B cell (primary cell): ENCODE data around the gene CDHR1. TPM values are rescaled to one million over a fixed set of nuclear protein-coding genes. Genes with fewer than 3 reads are reported as not detected.

ENCODE experiments used
- ATAC-seq: fragments of 200-7000 bp; cut with Tn5 transposase; one replicate; pipeline ENCODE4 v1.10.0; 2021; ENCODE audit warnings: low read depth, mild to moderate bottlenecking, moderate number of reproducible peaks, moderate library complexity
- CTCF ChIA-PET: fragments of 350-600 bp; sonication (Branson Sonifier 250); formaldehyde crosslinking; loops from one replicate; lab custom pipeline; 2021; ENCODE audit warnings: antibody characterized with exemption, inconsistent platforms; lab: Charles Lee
- POLR2A ChIA-PET: fragments of 350-600 bp; sonication (Branson Sonifier 250); formaldehyde crosslinking; loops from one replicate; lab custom pipeline; 2021; ENCODE audit warnings: antibody characterized with exemption; lab: Charles Lee
- DNase-seq: peaks from one replicate; pipeline ENCODE4 v3.0.0; 2013
- H2AFZ ChIP-seq: 2 replicates; pipeline ENCODE4 v1.6.1; 2012; ENCODE audit warnings: mild to moderate bottlenecking, low read depth, low read length; ENCODE audit not compliant: insufficient read depth, poor library complexity, severe bottlenecking
- H3K27ac ChIP-seq, 2 donors: 1 replicate in 1 of 2; 2 replicates in 1 of 2; pipeline ENCODE4 v1.5.1; 2012 to 2013; ENCODE audit warnings: low read length in 2 of 2, mild to moderate bottlenecking in 2 of 2, moderate library complexity in 1 of 2
- H3K27me3 ChIP-seq, 4 experiments: fragments of 200-600 bp in 1 of 4; sonication (generic) in 1 of 4; replicated peaks in 1 of 4; 1 replicate in 2 of 4; 2 replicates in 2 of 4; pipeline versions ENCODE4 v1.6.1 to v1.7.0; 2013 to 2016; ENCODE audit warnings: low read length in 3 of 4, mild to moderate bottlenecking in 2 of 4, mixed read lengths in 1 of 4, moderate library complexity in 1 of 4; ENCODE audit not compliant: insufficient read depth in 4 of 4, control insufficient read depth in 3 of 4; ENCODE audit errors: control extremely low read depth in 1 of 4
- H3K36me3 ChIP-seq, 2 experiments: replicated peaks in 1 of 2; 1 replicate in 1 of 2; 2 replicates in 1 of 2; pipeline versions ENCODE4 v1.6.1 to v1.7.1; 2013; ENCODE audit warnings: low read length in 1 of 2; ENCODE audit not compliant: insufficient read depth in 2 of 2, control insufficient read depth in 1 of 2; ENCODE audit errors: control extremely low read depth in 1 of 2, extremely low read depth in 1 of 2
- H3K4me1 ChIP-seq, 2 donors: fragments of 200-600 bp in 1 of 2; sonication (generic) in 1 of 2; 1 replicate in 1 of 2; 2 replicates in 1 of 2; pipeline versions ENCODE4 v1.5.1 to v1.6.1; 2013 to 2017; ENCODE audit warnings: low read length in 2 of 2; ENCODE audit not compliant: control insufficient read depth in 2 of 2, insufficient read depth in 2 of 2
- H3K4me2 ChIP-seq: replicated peaks from 2 replicates; pipeline ENCODE3; 2012; ENCODE audit warnings: mild to moderate bottlenecking, low read depth, low read length; ENCODE audit not compliant: poor library complexity, severe bottlenecking
- H3K4me3 ChIP-seq, 5 experiments: fragments of 200-600 bp in 1 of 5; sonication (generic) in 1 of 5; 1 replicate in 3 of 5; 2 replicates in 2 of 5; pipeline versions ENCODE4 v1.5.1 to v1.7.0; 2011 to 2016; ENCODE audit warnings: low read length in 4 of 5, mild to moderate bottlenecking in 4 of 5, low read depth in 2 of 5, control low read depth in 1 of 5, moderate library complexity in 1 of 5; ENCODE audit not compliant: insufficient read depth in 1 of 5; ENCODE audit errors: control extremely low read depth in 1 of 5, extremely low read depth in 1 of 5
- H3K79me2 ChIP-seq: fragments of 200-600 bp; sonication (generic); one replicate; pipeline ENCODE4 v1.6.0; 2016; ENCODE audit warnings: low read length; ENCODE audit not compliant: control insufficient read depth, insufficient read depth
- H3K9ac ChIP-seq: fragments of 200-600 bp; sonication (generic); 2 replicates; pipeline ENCODE4 v1.6.1; 2017; ENCODE audit warnings: mild to moderate bottlenecking, low read length, moderate library complexity
- H3K9me3 ChIP-seq, 3 donors: one replicate each; pipeline versions ENCODE4 v1.6.1 to v1.7.1; 2013; ENCODE audit warnings: low read length in 2 of 3; ENCODE audit not compliant: control insufficient read depth in 2 of 3, insufficient read depth in 1 of 3; ENCODE audit errors: control extremely low read depth in 1 of 3
- H4K20me1 ChIP-seq: 2 replicates; pipeline ENCODE4 v1.6.0; 2012; ENCODE audit warnings: mild to moderate bottlenecking, low read length; ENCODE audit not compliant: insufficient read depth, control insufficient read depth, poor library complexity, severe bottlenecking
- H3K27ac Mint-ChIP-seq: one replicate; pipeline ENCODE4 v1.8.0; 2021; ENCODE audit warnings: mixed read lengths
- H3K27me3 Mint-ChIP-seq: one replicate; pipeline ENCODE4 v1.8.0; 2021; ENCODE audit warnings: mixed read lengths
- H3K4me1 Mint-ChIP-seq: one replicate; pipeline ENCODE4 v1.8.0; 2021; ENCODE audit warnings: mixed read lengths
- H3K4me3 Mint-ChIP-seq: one replicate; pipeline ENCODE4 v1.8.0; 2021; ENCODE audit warnings: mixed read lengths
- H3K9me3 Mint-ChIP-seq: one replicate; pipeline ENCODE4 v1.8.0; 2022; ENCODE audit warnings: mixed read lengths; ENCODE audit not compliant: insufficient read depth
- EZH2 ChIP-seq: IDR thresholded peaks from 2 replicates; pipeline ENCODE4 v1.6.1; 2012; ENCODE audit warnings: borderline replicate concordance, low read depth, mild to moderate bottlenecking, moderate library complexity, low read length; ENCODE audit not compliant: insufficient read depth, poor library complexity, severe bottlenecking
- WGBS: methylation state at CpG from one replicate; pipeline ENCODE4 v1.1.5; 2013; ENCODE audit warnings: missing lambda C conversion rate; ENCODE audit not compliant: insufficient coverage; 5-methylcytosine and 5-hydroxymethylcytosine counted together
- intact Hi-C: fragments of 100-400 bp; cut with micrococcal nuclease; formaldehyde crosslinking; loops from one replicate; pipeline ENCODE4 v1.10.0; 2022
- polyA plus RNA-seq: library from polyadenylated mRNA; depleted of rRNA; stranded (reverse); fragments of >200 nt; gene quantifications from 2 replicates; pipeline ENCODE4 v1.2.3, GENCODE V29; 2012
- total RNA-seq, 2 donors: library from RNA; stranded (reverse); fragments of 120-200 nt in 1 of 2; gene quantifications; 1 replicate in 1 of 2; 2 replicates in 1 of 2; pipeline versions ENCODE4 v1.2.3 to v1.2.4, GENCODE V29; 2013 to 2022
- TF ChIP-seq, protein P1 (sequence below): fragments of 200-600 bp; IDR thresholded peaks from one replicate; pipeline ENCODE4 v1.8.0; 2022; ENCODE audit warnings: antibody characterized with exemption, mild to moderate bottlenecking

CDHR1 gene
- total and polyA plus RNA-seq, 2 donors (not counting 1 experiment from before 2014, with no cell fraction given), result 0.31 to 1.7 TPM

DNA sequence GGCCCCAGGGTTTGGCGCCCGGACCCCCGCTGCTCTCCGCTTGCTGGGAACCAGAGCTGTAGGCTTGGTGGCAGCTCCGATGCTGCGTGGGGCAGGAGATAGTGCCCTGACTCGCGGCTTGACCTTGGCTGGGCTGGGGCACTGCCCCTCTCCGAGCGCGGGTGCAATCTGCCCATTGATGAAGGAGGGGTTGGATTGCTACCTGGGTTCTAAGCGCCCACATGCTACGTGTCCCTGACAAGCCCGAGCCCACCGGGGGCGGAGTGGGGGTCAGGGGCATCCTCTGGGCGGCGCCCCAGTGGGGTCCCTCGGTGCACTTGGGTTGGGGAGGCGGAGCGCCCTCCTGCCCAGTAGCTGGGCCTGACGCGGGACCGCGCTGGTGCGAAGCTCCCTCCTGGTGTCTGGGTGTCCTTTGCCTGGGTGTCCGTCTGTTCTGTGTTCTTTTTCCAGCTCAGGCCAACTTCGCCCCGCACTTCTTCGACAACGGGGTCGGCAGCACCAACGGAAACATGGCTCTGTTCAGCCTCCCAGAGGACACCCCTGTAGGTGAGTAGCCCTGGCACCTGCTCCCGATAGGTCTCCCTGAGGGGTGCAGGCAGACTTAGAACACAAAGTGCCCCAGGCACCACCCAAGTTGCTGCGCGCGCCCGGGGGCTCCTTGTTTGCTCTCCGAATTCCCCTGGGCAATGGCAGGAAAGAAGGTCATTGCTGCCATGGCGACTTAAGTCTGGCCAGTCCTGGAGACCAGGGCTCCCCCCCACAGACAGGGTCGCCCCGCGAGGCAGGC is 900 bp downstream of the CDHR1 start:
- no peak overlapping the region for H3K27ac Mint-ChIP-seq
- Histone ChIP-seq H3K4me2 (peak overlapping the region; percentile 87), H3K27me3 (peaks cover 0 to 49% (median 24%) of the 10 kb centered on the region in 4 experiments), H3K27ac (no peak overlapping the region), H3K79me2 (no peaks in the 10 kb centered on the region), H3K9ac (peak overlapping the region; percentile 56), H3K4me1 (peaks cover 14 to 15% of the 10 kb centered on the region in 2 donors), H3K4me3 (peak overlapping the region in 3 of 5 experiments; percentile 34 to 51 (median 46)), H2AFZ (peak overlapping the region; percentile 72), H3K9me3 (peaks cover 0 to 5% (median 0%) of the 10 kb centered on the region in 3 donors), H3K36me3 (no peaks in the 10 kb centered on the region), H4K20me1 (no peaks in the 10 kb centered on the region)
- ChIA-PET POLR2A (interaction anchor here (0.6 kb wide), 2 partner anchors 16 to 21 kb away, joined by 3 to 12 read pairs; no protein-coding TSS in a partner anchor), CTCF (interaction anchor here (1.4 to 1.8 kb wide), 2 partner anchors 39 to 47 kb away, joined by 4 to 7 read pairs; no protein-coding TSS in a partner anchor)
- DNase-seq, result no peak
- peak overlapping the region; percentile 78 for H3K4me3 Mint-ChIP-seq
- ATAC-seq, result no peak
- H3K27me3 Mint-ChIP-seq, result peaks cover 44% of the 10 kb centered on the region
- no peak for TF ChIP-seq EZH2
- TF ChIP-seq, protein P1, sequence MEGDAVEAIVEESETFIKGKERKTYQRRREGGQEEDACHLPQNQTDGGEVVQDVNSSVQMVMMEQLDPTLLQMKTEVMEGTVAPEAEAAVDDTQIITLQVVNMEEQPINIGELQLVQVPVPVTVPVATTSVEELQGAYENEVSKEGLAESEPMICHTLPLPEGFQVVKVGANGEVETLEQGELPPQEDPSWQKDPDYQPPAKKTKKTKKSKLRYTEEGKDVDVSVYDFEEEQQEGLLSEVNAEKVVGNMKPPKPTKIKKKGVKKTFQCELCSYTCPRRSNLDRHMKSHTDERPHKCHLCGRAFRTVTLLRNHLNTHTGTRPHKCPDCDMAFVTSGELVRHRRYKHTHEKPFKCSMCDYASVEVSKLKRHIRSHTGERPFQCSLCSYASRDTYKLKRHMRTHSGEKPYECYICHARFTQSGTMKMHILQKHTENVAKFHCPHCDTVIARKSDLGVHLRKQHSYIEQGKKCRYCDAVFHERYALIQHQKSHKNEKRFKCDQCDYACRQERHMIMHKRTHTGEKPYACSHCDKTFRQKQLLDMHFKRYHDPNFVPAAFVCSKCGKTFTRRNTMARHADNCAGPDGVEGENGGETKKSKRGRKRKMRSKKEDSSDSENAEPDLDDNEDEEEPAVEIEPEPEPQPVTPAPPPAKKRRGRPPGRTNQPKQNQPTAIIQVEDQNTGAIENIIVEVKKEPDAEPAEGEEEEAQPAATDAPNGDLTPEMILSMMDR, result no peak
- intact Hi-C loops, result no loop called here
- 27% methylated on average over 43 of the region's 43 CpGs for WGBS
- H3K9me3 Mint-ChIP-seq, result no peaks in the 10 kb centered on the region
- H3K4me1 Mint-ChIP-seq, result peaks cover 8% of the 10 kb centered on the region

DNA sequence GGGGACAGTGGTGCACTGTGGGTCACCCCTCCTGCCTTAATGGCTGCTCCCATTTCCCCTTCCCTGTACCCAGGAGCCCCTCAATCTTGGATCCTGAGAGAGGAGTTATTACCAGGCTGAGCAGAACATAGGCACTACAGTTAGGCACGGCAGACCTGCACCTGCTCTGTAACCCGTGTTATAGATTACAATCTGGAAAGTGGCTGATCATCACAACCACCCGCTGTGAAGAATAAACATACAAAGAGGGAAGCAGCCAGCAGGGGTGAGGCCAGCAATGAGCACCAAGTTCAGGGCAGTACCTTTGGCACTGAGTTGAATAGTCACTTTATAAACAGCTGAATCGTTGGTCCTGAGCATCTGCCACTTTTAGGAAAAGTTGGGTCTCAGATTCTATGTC is 1.7 kb downstream of the CDHR1 start:
- intact Hi-C loops, result no loop called here
- Histone ChIP-seq H3K4me3 (no peak overlapping the region), H2AFZ (no peak overlapping the region), H3K9me3 (peaks cover 0 to 5% (median 0%) of the 10 kb centered on the region in 3 donors), H3K9ac (no peak overlapping the region), H3K4me2 (no peak overlapping the region), H3K36me3 (no peaks in the 10 kb centered on the region), H3K27me3 (peaks cover 0 to 48% (median 24%) of the 10 kb centered on the region in 4 experiments), H3K79me2 (no peaks in the 10 kb centered on the region), H3K27ac (no peak overlapping the region), H4K20me1 (no peaks in the 10 kb centered on the region), H3K4me1 (peaks cover 14 to 15% of the 10 kb centered on the region in 2 donors)
- TF ChIP-seq, protein P1, result no peak
- TF ChIP-seq EZH2, result no peak
- no peaks in the 10 kb centered on the region for H3K9me3 Mint-ChIP-seq
- H3K27ac Mint-ChIP-seq, result no peak overlapping the region
- CTCF ChIA-PET, result no interaction called here
- WGBS, result 49% methylated on average over 4 of the region's 4 CpGs
- H3K4me1 Mint-ChIP-seq, result peaks cover 8% of the 10 kb centered on the region
- DNase-seq, result no peak
- no peak for ATAC-seq
- peak overlapping the region; percentile 26 for H3K4me3 Mint-ChIP-seq
- H3K27me3 Mint-ChIP-seq, result peaks cover 41% of the 10 kb centered on the region
- POLR2A ChIA-PET, result no interaction called here
